HG02588 (cell line): Measurements from ENCODE around the gene ELAVL4.

Experiments
- ATAC-seq: cut with Tn5 transposase; IDR thresholded peaks from one replicate; pipeline ENCODE4 v1.9.1; 2021; ENCODE audit warnings: mild to moderate bottlenecking, moderate library complexity; ENCODE audit not compliant: unreplicated experiment

ELAVL4 gene

GRCh38 chr1:50108497-50109059, at the start of gene ELAVL4:
ELAVL4 (plus strand) TSS chr1:50108920; CDS start chr1:50109190, 270 bp downstream.
- no peak for ATAC-seq

- ATAC-seq, result no peak
Measured at GRCh38 chr1:50060279-50060678, 48.4 kb upstream of the ELAVL4 start.

GRCh38 chr1:50066806-50067205, 41.9 kb upstream of the ELAVL4 start:
- ATAC-seq, result no peak

GRCh38 chr1:50074931-50075330, 33.8 kb upstream of the ELAVL4 start:
- ATAC-seq, result no peak

GRCh38 chr1:50077273-50077672, 31.4 kb upstream of the ELAVL4 start:
- ATAC-seq, result no peak

- ATAC-seq, result no peak
Measured at GRCh38 chr1:50080904-50081586, 27.7 kb upstream of the ELAVL4 start.

- ATAC-seq, result no peak
Measured at GRCh38 chr1:50084389-50084788, 24.3 kb upstream of the ELAVL4 start.

GRCh38 chr1:50091068-50091467, 17.7 kb upstream of the ELAVL4 start:
- no peak for ATAC-seq

- ATAC-seq, result peak; percentile 40
Measured at GRCh38 chr1:50095716-50096115, 13.0 kb upstream of the ELAVL4 start.

GRCh38 chr1:50097021-50097679, 11.6 kb upstream of the ELAVL4 start:
- no peak for ATAC-seq

- no peak for ATAC-seq
Measured at GRCh38 chr1:50097791-50098190, 10.9 kb upstream of the ELAVL4 start.

- no peak for ATAC-seq
Measured at GRCh38 chr1:50098591-50099021, 10.1 kb upstream of the ELAVL4 start.

- no peak for ATAC-seq
Measured at GRCh38 chr1:50099654-50100053, 9.1 kb upstream of the ELAVL4 start.

- ATAC-seq, result no peak
Measured at GRCh38 chr1:50103615-50104081, 5.1 kb upstream of the ELAVL4 start.

- peak; percentile 49 for ATAC-seq
Measured at GRCh38 chr1:50105433-50105832, 3.3 kb upstream of the ELAVL4 start.

- ATAC-seq, result no peak
Measured at GRCh38 chr1:50106095-50106761, 2.5 kb upstream of the ELAVL4 start.

GRCh38 chr1:50109116-50109515, 396 bp downstream of the ELAVL4 start:
- no peak for ATAC-seq

- ATAC-seq, result no peak
Measured at GRCh38 chr1:50109647-50110075, 941 bp downstream of the ELAVL4 start.

GRCh38 chr1:50110151-50110550, 1.4 kb downstream of the ELAVL4 start:
- no peak for ATAC-seq

GRCh38 chr1:50110656-50111055, 1.9 kb downstream of the ELAVL4 start:
- no peak for ATAC-seq

GRCh38 chr1:50111503-50111902, 2.8 kb downstream of the ELAVL4 start:
- no peak for ATAC-seq
